ENCODE results near the gene APBB1. TPM values are rescaled to one million over a fixed set of nuclear protein-coding genes. Genes with fewer than 3 reads are reported as not detected.
A peak's percentile ranks its signal among the peaks of the same experiment; 100 is the strongest.

The APBB1 gene
- total RNA-seq, 2 donors from 2014 or later, result 60.0 to 63.3 TPM

DNA sequence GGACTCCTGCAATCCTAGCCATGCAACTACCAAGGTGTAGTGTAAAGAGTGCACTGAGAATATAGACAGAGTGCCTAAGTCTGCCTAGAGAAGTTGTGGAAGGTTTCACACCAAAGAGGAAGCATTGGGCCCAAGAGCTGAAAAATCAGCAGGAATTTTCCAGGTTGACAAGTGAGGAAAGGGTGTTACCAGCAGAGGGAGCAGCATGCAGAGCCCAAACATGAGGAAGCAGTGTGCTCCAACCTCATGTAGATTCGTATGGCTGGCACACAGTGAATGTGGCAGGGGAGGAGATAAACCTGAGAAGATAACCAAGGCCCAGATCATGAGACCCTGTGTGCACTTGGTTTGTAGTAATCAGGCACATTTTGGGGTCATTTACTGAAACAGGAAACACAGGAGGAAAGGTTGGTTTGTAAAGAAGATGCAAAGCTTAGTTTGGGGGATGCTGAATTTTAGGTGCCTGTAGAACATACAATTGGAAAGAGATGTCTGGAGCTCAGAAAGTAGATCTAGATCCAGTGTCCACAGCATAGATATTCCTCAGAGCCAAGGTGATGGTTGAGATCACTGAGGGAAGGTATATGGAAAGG, 20.2 kb upstream of the APBB1 start:
- peaks cover 3% of the 10 kb centered on the region for H3K36me3 Mint-ChIP-seq (ENCODE audit: low read depth)
- H3K27ac Mint-ChIP-seq, result no peak overlapping the region
- H3K27me3 Mint-ChIP-seq, result no peaks in the 10 kb centered on the region
- ATAC-seq (peak; percentile 49), DNase-seq (peak in 1 of 3 donors; percentile 9)
- H3K4me3 Mint-ChIP-seq, result no peak overlapping the region
- peaks cover 2% of the 10 kb centered on the region for H3K4me1 Mint-ChIP-seq
- H3K9me3 ChIP-seq (ENCODE audit: control insufficient read depth, low read length, poor library complexity, severe bottlenecking), result no peaks in the 10 kb centered on the region

DNA sequence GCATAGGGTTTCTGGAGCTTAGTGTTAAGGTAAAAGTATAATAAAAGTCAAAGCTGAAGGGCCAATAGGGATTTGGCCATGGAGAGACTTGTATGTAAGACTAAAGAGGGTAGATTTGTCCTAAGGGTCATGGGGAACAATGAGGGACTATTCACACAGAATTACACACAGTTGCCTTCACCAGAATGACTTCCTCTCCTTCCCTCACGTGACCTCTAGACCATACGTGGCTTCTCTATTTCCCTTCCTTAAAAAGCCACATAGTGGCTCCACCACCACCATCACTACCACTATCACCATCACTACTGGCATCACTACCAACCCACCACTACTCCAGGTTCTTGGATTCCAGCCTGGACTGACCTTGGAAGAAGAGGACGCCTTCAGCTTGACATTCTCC, 19.1 kb upstream of the APBB1 start:
- Mint-ChIP-seq H3K36me3 (ENCODE audit: low read depth) (peaks cover 3% of the 10 kb centered on the region), H3K27ac (no peak overlapping the region), H3K4me3 (no peak overlapping the region), H3K27me3 (no peaks in the 10 kb centered on the region), H3K4me1 (peaks cover 6% of the 10 kb centered on the region)
- no peak for DNase-seq
- peak; percentile 54 for ATAC-seq
- H3K9me3 ChIP-seq (ENCODE audit: control insufficient read depth, low read length, poor library complexity, severe bottlenecking), result no peaks in the 10 kb centered on the region

DNA sequence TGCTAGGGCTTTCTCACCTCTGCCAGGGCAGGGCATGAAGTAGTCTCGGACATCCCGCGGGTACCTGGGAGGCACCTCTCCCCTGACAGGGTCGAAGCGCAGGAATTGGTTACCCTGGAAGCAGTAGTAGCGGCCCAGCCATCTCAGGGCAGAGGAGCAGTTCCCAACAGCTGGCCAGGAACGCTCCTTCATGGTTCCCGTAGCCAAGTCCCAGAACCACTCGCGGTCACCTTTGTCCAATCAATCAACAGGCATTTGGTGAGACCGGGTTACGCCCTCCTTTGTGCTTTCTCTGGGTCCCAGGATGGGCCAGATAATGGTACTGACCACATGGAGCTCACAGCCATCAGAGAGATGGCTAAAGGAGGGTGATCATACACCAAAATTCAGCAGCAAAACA, 18.5 kb upstream of the APBB1 start:
- Mint-ChIP-seq H3K36me3 (ENCODE audit: low read depth) (peaks cover 3% of the 10 kb centered on the region), H3K4me1 (peaks cover 6% of the 10 kb centered on the region), H3K27ac (no peak overlapping the region), H3K4me3 (no peak overlapping the region), H3K27me3 (no peaks in the 10 kb centered on the region)
- no peaks in the 10 kb centered on the region for H3K9me3 ChIP-seq (ENCODE audit: control insufficient read depth, low read length, poor library complexity, severe bottlenecking)
- no peak for ATAC-seq
- DNase-seq, result no peak

DNA sequence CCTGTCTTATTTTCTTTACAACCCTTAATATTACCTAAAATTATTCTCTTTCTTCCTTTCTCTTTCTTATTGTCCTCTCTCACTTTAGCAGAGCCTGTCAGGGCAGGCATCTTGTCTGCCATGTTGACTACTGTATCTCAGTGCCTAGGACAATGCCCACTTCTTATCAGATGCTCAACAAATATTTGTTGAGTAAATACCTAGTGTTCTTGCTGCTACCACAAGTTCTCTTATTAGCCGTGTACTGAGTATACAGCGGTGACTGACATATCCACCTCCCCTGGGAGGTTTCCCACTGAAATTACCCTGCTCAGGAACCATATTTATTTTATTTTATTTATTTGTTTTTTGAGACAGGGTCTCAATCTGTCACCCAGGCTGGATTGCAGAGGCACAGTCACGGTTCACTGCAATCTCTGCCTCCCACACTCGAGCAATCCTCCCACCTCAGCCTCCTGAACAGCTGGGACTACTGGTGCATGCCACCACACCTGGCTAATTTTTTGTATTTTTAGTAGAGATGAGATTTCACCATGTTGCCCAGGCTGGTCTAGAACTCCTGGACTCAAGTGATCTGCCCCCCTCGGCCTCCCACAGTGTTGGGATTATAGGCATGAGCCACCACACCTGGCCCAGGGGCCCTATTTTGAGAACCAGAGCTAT, 15.2 kb upstream of the APBB1 start:
- Mint-ChIP-seq H3K4me1 (peaks cover 10% of the 10 kb centered on the region), H3K36me3 (ENCODE audit: low read depth) (peaks cover 3% of the 10 kb centered on the region), H3K27me3 (no peaks in the 10 kb centered on the region), H3K27ac (no peak overlapping the region), H3K4me3 (no peak overlapping the region)
- DNase-seq, result no peak
- no peak for ATAC-seq
- no peaks in the 10 kb centered on the region for H3K9me3 ChIP-seq (ENCODE audit: control insufficient read depth, low read length, poor library complexity, severe bottlenecking)

DNA sequence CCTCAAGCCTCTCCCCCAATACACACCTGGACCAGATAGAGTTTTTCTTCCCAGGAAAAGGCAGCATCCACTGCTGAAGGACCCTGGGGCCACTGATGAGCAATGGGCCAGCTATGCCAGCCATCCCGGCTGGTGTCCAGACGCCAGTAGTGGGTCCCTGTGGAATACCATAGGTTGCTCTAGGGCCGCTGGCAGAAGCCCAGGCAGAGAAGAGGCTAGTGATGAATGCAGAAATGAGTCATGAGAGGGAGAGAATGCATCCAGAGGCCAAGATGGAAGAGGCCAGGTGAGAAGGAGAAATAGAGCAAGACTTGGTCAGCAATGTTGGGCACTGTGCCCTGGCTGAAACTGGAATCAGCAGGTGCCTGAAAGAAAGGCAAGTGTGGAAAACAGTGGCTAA, 13.0 kb upstream of the APBB1 start:
- H3K36me3 Mint-ChIP-seq (ENCODE audit: low read depth), result peaks cover 3% of the 10 kb centered on the region
- H3K4me1 Mint-ChIP-seq, result peaks cover 10% of the 10 kb centered on the region
- no peaks in the 10 kb centered on the region for H3K27me3 Mint-ChIP-seq
- DNase-seq (no peak), ATAC-seq (no peak)
- H3K4me3 Mint-ChIP-seq, result no peak overlapping the region
- H3K27ac Mint-ChIP-seq, result no peak overlapping the region
- no peaks in the 10 kb centered on the region for H3K9me3 ChIP-seq (ENCODE audit: control insufficient read depth, low read length, poor library complexity, severe bottlenecking)

DNA sequence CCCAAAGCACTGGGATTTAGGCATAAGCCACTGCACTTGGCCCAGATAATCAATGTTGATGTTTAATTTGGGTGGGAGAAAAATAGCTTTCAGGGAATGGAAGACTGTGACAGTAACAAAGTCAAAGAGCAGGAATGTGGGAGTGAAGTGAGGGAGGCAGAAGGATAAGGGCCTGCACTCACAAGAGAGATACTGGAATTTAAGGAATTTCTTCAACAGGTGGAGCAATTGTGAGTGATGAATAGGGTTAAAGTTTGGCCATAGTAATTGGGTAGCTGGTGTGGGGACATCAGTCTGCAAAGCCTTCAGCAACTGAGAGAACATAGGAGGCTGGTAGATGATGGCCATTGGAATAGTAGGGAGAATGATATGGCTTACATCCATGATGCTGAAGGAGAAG, 8.6 kb upstream of the APBB1 start:
- no peak for ATAC-seq
- H3K4me3 Mint-ChIP-seq, result no peak overlapping the region

DNA sequence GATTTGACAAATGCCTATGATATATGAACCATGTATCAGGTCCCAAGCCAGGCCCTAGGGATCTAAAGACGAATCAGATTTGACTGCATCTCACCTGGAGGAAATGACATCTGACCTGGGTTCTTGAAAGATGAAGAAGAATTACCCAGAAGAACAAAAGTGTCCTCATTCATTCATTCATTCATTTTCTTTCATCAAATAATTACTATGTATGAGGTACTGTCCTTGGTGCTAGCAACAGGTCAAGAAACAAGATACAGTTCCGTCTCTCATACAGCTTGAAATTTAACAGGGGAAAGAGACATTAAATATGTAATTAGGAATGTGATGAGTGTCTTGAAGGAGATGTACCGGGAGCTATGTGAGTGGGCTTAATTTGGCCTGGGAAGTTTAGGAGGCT, 1.8 kb upstream of the APBB1 start:
- H3K27ac Mint-ChIP-seq, result no peak overlapping the region

More for the DNA sequence above, 8.6 kb upstream of the APBB1 start:
- Mint-ChIP-seq H3K36me3 (ENCODE audit: low read depth) (no peaks in the 10 kb centered on the region), H3K27ac (no peak overlapping the region), H3K4me1 (peaks cover 4% of the 10 kb centered on the region), H3K27me3 (peaks cover 12% of the 10 kb centered on the region)
- no peak for DNase-seq
- no peaks in the 10 kb centered on the region for H3K9me3 ChIP-seq (ENCODE audit: control insufficient read depth, low read length, poor library complexity, severe bottlenecking)

DNA sequence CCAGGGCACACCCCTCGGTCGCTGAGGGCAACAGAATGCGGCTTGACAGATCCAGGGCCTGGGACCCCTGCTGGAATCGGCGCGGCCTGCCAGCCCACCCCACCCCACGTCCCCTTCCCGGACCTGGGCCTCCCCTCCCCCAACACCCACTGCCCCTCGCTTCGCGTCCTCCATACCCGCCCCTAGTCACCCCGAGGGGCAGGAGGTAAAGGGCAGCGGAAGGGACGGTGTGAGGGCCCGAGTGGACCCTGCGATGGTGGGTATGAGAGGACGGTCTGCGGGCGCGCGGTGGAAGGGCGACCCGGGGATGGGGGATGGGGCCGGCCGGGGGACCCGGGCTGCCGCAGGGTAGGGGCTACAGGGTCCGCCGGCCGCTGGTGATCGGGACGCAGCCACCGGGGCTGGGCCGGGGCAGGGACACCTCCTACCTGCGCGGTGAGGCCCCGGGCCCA, 311 bp downstream of the APBB1 start:
- Mint-ChIP-seq H3K4me1 (peaks cover 7% of the 10 kb centered on the region), H3K27ac (no peak overlapping the region), H3K36me3 (ENCODE audit: low read depth) (peaks cover 3% of the 10 kb centered on the region), H3K4me3 (no peak overlapping the region), H3K27me3 (peaks cover 16% of the 10 kb centered on the region)
- H3K9me3 ChIP-seq (ENCODE audit: control insufficient read depth, low read length, poor library complexity, severe bottlenecking), result no peaks in the 10 kb centered on the region
- no peak for DNase-seq
- no peak for ATAC-seq

More for the DNA sequence above, 1.8 kb upstream of the APBB1 start:
- peaks cover 18% of the 10 kb centered on the region for H3K27me3 Mint-ChIP-seq
- no peaks in the 10 kb centered on the region for H3K9me3 ChIP-seq (ENCODE audit: control insufficient read depth, low read length, poor library complexity, severe bottlenecking)
- H3K36me3 Mint-ChIP-seq (ENCODE audit: low read depth), result peaks cover 3% of the 10 kb centered on the region
- H3K4me3 Mint-ChIP-seq, result no peak overlapping the region
- DNase-seq, result no peak
- H3K4me1 Mint-ChIP-seq, result peaks cover 7% of the 10 kb centered on the region
- ATAC-seq, result no peak

DNA sequence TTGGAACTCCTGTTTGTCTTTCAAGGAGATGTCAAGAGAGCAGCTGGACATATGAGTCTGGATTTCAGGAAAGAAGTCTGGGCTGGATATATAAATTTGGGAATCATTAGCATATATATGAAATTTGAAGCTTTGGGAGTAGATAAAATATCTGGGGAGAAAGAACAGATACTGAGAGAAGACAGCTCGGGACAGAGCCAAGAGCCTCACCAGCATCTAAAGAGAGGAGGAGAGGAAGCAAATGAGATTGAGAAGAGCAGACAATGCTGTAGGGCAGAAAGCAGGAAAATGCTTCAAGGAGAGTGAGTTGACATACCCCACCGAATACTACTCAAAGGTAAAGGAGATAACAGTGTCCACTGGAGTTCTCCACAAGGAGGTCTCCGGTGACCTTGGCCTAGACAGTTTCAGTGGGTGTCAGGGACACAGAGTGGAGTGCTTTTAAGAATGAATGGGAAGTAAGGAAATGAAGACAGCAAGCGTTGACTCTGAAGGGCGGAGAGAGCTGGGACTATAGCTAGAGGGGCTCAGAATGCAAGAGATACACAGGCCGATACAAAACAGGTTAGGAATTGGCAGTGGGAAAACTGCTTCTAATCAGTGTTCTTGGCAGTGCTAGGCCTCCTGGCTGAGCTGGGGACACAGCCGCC, 862 bp downstream of the APBB1 start:
- H3K36me3 Mint-ChIP-seq (ENCODE audit: low read depth), result peaks cover 3% of the 10 kb centered on the region
- H3K27ac Mint-ChIP-seq, result no peak overlapping the region
- no peak overlapping the region for H3K4me3 Mint-ChIP-seq
- H3K4me1 Mint-ChIP-seq, result peaks cover 10% of the 10 kb centered on the region
- peaks cover 11% of the 10 kb centered on the region for H3K27me3 Mint-ChIP-seq
- H3K9me3 ChIP-seq (ENCODE audit: control insufficient read depth, low read length, poor library complexity, severe bottlenecking), result no peaks in the 10 kb centered on the region
- DNase-seq (no peak), ATAC-seq (no peak)

DNA sequence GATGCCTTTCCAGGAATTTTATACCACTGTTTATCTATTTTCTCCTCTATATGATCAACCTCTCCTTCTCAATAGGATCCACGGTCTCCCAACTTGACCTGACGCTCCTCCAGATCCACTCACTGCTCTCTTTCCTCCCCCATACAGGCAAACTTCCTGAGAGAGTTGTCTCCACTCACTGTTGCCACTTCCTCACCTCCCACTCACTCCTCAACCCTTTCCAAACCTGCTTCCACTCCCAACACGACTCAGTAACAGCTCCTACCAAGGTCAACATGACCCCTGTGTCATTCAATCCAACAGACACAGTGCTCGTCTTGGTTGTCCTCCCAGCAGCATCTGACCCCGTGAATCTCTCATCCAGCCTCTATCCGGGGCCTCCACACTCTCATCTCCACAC, 3.1 kb downstream of the APBB1 start:
- peaks cover 2% of the 10 kb centered on the region for H3K27me3 Mint-ChIP-seq
- ATAC-seq (no peak), DNase-seq (no peak)
- H3K36me3 Mint-ChIP-seq (ENCODE audit: low read depth), result peaks cover under 1% of the 10 kb centered on the region
- no peak overlapping the region for H3K4me3 Mint-ChIP-seq
- no peaks in the 10 kb centered on the region for H3K9me3 ChIP-seq (ENCODE audit: control insufficient read depth, low read length, poor library complexity, severe bottlenecking)
- H3K27ac Mint-ChIP-seq, result no peak overlapping the region
- peaks cover 15% of the 10 kb centered on the region for H3K4me1 Mint-ChIP-seq

DNA sequence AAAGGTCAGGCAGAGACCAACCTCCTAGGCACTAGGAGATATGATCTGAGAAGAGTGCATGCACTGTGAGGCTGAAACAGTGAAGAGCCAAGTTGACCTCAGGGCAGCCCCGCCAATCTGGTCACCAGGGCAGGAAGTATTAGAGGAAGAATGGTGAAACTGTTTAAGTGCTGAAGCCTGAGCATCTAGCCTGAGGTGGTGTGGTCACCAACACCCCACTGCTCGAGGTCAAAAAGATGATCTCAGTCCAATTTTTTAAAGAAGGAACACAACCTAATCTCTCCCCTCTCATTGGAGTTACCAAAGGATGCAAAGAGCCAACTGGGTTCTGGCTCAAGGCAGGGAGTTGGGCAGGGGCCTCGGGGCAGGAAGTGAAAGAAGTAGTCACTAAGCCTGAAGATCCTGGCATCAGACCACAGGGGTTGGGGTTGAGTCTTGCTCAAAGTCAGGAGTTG, 4.0 kb downstream of the APBB1 start:
- H3K36me3 Mint-ChIP-seq (ENCODE audit: low read depth), result peaks cover 2% of the 10 kb centered on the region
- peaks cover 15% of the 10 kb centered on the region for H3K4me1 Mint-ChIP-seq
- DNase-seq, result no peak
- H3K4me3 Mint-ChIP-seq, result no peak overlapping the region
- H3K27me3 Mint-ChIP-seq, result no peaks in the 10 kb centered on the region
- no peak overlapping the region for H3K27ac Mint-ChIP-seq
- ATAC-seq, result no peak
- H3K9me3 ChIP-seq (ENCODE audit: control insufficient read depth, low read length, poor library complexity, severe bottlenecking), result no peaks in the 10 kb centered on the region

DNA sequence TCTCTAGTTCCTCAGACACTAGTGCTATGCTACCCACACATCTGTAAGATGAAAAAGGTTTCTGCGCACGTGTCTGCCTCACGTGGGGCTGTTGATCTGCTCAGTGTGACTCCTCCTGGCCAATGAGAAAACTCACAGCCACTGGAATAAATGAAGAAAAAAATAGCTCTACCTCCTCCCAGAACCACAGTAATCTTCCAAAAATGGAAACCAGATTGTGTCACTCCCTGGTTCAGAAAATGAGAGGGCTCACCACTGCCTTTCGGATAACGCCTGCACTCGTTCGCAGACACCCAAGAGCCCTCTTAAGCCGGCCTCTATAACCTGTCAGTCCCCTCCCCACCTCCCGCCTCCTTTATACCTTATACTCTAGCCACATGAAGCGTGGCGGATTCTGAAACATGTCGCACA, 5.1 kb downstream of the APBB1 start:
- H3K27me3 Mint-ChIP-seq, result no peaks in the 10 kb centered on the region
- peak in 2 of 3 donors; percentile 37 to 45 for DNase-seq
- no peak overlapping the region for H3K4me3 Mint-ChIP-seq

DNA sequence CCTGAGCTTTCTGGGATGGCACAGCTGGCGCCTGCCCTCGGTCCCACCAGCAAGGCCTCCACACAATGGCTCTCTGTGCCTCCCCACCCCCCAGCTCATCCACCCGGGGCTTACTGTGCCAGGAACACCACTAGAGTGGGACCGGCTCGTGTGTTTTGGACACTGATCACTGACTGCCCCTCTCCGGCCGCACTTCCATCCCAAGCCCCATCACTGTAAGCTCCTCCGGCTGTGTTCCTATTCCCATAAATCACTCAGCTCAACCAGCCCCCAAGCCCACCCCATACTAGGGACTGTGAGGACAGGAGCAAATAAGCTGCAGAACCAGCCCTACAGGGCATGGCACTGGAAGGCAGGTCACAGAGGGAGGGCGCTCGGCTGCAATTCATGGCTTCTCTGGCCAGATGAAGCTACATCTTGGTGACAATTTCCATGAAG, 7.3 kb downstream of the APBB1 start:
- Mint-ChIP-seq H3K4me3 (no peak overlapping the region), H3K4me1 (peaks cover 23% of the 10 kb centered on the region), H3K27ac (peak overlapping the region; percentile 83), H3K36me3 (ENCODE audit: low read depth) (peaks cover 5% of the 10 kb centered on the region), H3K27me3 (no peaks in the 10 kb centered on the region)
- ATAC-seq (no peak), DNase-seq (no peak)
- no peaks in the 10 kb centered on the region for H3K9me3 ChIP-seq (ENCODE audit: control insufficient read depth, low read length, poor library complexity, severe bottlenecking)

More for the DNA sequence above, 5.1 kb downstream of the APBB1 start:
- Mint-ChIP-seq H3K27ac (no peak overlapping the region), H3K4me1 (peaks cover 11% of the 10 kb centered on the region), H3K36me3 (ENCODE audit: low read depth) (peaks cover 2% of the 10 kb centered on the region)
- peak; percentile 93 for ATAC-seq
- H3K9me3 ChIP-seq (ENCODE audit: control insufficient read depth, low read length, poor library complexity, severe bottlenecking), result no peaks in the 10 kb centered on the region
